HG03469 (cell line): ENCODE data around the gene AMY2B.
"Not testable (repeated sequence)": the region's sequence is repeated elsewhere in the genome, so short reads cannot be mapped to it uniquely, and the experiment has no call there.

Source experiments
- ATAC-seq: cut with Tn5 transposase; IDR thresholded peaks from one replicate; pipeline ENCODE4 v1.9.1; 2021; ENCODE audit warnings: mild to moderate bottlenecking, moderate library complexity, moderate number of reproducible peaks; ENCODE audit not compliant: unreplicated experiment

Gene AMY2B

DNA sequence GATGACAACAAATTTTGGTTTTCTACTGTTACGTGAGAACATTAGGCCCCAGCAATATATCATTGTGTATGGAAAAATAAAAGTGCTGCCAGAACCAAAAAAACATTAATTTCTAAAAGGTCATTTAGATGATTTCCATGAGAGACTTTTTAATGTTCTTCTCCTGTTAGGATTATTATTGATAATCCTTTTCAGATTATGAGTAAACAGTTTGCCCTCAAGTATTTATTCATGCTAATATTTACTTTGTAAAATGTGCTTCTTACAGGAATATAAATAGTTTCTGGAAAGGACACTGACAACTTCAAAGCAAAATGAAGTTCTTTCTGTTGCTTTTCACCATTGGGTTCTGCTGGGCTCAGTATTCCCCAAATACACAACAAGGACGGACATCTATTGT lies at the start of gene AMY2B:
Gene AMY2B, plus strand, starts transcription at position 301 of the 400 bp plus-strand sequence. Its CDS starts 14 bp downstream, at position 315.
- ATAC-seq: not testable (repeated sequence)

DNA sequence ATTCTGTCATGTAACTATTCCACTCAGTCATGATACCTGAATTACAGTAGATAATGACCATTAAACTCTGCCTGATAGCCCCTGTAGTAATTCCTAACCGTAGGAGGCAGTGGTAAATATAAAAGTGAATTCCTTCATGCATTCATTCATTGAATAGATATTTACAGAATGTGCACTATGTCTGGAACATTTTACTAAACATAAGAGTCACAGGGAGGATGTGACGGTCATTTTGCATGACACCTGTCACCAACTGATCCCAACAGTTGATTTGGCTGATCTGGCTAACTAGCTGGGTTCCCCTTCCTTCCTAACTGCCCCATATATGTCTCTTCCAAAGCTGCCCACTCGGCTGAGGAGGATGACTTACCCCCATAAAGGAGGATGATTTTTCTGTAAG lies 48.0 kb upstream of the AMY2B start:
- no peak for ATAC-seq

DNA sequence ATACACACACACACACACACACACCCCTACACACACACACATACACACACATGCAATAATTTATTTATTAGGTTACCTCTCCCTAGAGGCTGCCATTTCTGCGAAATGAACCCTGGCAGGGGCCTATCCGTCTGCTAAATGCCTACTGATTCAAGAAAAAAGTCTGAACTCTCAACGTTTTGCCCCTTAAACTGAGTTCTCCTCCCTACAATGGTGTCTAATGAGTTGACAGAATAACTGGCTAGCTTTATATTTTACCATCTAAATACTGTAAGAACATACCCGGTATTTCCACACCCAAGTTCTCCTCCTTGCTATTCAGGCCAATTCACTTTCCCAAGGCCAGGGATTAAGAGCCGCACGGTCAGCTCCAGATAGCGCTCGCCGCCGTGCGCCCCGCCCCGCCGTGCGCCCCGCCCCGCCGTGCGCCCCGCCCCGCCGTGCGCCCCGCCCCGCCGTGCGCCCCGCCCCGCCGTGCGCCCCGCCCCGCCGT lies 46.2 kb upstream of the AMY2B start:
- peak; percentile 33 for ATAC-seq

DNA sequence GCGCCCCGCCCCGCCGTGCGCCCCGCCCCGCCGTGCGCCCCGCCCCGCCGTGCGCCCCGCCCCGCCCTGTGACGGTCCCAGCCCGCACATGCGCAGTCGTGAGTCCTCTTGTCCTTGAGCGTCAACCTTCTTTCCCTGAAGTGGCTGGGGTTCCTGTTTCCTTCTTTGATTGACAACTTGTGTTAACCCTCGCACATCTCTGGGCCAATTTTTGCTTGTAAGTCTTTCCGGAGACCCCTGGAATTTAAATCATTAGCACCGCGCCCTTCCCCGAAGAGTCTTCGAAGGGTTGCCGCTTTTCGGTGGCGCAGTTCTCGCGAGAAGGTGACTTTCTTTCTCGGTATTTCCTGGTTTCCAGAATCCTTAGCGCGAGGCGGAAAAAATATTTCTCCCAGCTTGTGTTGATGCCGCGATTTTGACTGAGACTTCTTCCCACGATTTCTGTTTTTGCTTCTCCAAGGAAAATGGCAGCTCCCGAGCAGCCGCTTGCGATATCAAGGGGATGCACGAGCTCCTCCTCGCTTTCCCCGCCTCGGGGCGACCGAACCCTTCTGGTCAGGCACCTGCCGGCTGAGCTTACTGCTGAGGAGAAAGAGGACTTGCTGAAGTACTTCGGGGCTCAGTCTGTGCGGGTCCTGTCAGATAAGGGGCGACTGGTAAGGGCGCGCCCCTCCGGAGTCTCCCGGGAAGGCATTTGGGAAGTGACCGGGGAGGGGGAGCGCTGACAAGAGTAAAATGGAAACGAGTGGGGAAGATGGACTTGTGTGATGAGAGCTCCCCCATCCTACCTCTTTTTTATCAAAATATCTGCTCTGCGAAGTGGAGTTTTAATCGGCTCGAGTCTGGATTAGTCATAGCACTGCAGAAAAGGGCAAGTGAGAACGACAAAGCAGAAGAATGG lies 45.5 kb upstream of the AMY2B start, which contains the start of gene RNPC3:
Gene RNPC3, plus strand, starts transcription at position 93 of the 901 bp plus-strand sequence. Its CDS starts 372 bp downstream, at position 465.
- peak; percentile 54 for ATAC-seq

DNA sequence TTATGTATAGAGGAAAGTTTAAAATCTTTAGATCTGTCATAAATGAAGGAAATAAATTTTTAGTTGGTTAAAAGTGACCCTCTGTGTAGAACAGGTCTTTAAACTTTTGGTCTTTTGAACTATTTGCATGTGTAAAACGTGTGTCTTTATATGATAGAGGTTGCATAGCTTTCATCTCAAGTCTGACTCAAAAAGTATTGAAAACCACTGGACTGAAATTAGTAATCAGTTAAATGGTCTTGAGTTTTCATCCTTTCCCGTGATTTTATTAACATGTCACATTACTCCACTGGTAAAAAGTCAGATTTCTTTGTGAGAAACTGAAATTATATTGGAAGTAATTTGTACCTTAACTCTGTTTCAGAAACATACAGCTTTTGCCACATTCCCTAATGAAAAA lies 44.1 kb upstream of the AMY2B start:
- ATAC-seq: peak; percentile 22

DNA sequence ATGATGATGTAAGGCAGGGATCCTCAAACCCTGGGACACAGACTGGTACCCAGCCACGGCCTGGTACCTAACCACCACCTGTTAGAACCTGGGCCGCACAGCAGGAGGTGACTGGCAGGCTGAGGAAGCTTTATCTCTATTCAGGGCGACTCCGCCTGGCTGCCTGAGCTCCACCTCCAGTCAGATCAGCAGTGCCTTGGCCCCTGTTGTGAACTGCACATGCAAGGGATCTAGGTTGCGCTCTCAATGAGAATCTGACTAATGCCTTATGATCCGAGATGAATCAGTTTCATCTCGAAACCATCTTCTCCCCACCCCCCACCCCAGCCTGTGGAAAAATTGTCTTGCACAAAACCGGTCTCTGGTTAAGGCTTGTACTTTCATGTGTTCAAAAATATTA lies 41.6 kb upstream of the AMY2B start:
- ATAC-seq: no peak

DNA sequence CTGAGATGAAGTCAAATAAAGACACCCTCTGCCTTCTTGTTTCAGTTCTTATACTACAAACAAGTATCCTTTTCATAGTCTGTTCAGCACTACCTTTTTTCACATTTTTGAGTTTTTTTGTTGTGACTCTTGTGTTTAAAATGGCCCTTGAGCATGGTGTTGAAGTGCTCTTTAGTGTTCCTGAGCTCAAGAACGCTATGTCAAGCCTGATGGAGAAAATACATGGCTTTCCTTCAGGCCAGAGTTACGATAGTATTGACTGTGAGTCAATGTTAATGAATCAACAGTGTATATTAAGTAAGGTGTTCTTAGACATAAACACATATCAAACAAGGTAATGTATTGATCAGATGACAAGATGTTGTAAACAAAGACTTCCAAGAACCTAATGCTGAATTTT lies 33.2 kb upstream of the AMY2B start:
- no peak for ATAC-seq

DNA sequence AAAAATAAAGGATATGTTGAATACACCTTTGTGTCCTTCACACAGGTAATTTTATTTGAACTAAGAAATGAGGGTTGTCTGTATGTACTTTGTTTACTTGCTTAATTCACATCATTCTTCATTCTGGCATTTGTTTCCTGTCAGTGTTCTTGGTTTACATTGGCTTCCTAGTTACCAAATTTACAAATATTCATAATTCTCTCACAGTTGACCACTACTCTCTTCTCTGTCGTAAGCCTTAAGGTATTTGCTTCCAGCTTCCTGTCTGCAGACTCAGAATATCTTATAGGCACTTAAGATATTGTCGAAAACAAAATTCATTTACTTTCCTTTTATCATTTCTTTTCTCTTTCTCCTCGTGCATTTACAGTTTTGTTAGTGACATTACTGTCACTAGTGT lies 30.0 kb upstream of the AMY2B start:
- no peak for ATAC-seq

DNA sequence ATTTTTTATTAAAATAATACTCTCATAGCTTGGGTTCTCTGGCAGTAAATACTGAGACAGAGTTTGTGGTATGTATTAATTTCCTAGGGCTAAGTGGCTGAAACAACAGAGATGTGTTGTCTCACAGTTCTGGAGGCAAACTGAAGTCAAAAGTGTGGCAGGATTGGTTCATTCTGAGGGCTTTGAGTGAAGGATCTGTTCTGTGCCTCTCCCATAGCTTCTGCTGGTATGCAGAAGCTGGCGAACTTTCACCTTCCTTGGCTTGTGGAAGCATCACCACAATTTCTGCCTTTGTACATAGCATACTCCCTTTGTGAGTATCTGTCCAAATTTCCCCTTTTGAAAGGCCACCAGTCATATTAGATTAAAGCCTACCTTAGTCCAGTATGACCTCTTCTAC lies 24.9 kb upstream of the AMY2B start:
- no peak for ATAC-seq

DNA sequence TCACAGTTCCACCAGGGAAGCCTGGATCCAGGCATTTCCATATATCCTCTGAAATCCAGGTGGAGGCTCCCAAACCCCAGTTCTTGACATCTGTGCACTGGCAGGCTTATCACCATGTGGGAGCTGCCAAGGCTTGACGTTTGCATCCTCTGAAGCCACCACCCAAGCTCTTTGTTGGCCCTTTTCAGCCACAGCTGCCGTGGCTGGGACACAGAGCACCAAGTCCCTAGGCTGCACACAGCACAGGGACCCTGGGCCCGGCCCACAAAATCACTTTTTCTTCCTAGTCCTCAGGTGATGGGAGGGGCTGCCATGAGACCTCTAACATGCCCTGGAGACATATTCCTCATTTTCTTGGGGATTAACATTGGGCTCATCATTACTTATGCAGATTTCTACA lies 23.5 kb upstream of the AMY2B start:
- ATAC-seq: no peak

DNA sequence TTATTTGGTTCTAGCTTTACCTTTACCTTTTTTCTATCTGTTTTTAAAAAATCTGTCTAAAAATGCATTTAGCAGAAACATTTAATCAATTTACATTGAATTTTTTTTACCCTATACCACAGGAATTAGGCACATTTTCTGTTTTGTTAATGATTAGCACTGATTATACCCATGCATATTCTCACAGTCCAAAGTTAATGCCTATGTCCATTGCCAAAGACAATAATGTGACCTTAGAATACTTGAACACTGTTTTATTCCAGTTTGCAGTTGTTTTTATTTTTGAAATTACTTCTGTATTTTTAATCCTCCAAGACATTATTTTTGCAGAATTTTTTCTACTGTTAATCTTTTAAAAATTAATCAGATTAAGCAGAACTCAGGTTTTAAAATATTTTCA lies 11.0 kb upstream of the AMY2B start:
- no peak for ATAC-seq

DNA sequence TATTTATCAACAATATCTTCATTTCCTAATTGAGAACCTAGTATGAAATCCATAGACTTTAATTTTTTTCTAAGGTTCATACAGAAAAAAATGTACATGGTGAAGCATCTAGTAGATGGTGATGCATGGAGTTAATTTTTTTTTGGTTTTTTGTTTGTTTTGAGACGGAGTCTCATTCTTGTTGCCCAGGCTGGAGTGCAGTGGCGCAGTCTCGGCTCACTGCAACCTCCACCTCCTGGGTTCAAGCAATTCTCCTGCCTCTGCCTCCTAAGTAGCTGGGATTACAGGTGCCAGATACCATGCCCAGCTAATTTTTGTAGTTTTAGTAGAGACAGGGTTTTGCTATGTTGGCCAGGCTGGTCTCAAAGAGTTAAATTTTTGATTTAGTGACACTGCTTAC lies 10.3 kb upstream of the AMY2B start:
- ATAC-seq: not testable (repeated sequence)

DNA sequence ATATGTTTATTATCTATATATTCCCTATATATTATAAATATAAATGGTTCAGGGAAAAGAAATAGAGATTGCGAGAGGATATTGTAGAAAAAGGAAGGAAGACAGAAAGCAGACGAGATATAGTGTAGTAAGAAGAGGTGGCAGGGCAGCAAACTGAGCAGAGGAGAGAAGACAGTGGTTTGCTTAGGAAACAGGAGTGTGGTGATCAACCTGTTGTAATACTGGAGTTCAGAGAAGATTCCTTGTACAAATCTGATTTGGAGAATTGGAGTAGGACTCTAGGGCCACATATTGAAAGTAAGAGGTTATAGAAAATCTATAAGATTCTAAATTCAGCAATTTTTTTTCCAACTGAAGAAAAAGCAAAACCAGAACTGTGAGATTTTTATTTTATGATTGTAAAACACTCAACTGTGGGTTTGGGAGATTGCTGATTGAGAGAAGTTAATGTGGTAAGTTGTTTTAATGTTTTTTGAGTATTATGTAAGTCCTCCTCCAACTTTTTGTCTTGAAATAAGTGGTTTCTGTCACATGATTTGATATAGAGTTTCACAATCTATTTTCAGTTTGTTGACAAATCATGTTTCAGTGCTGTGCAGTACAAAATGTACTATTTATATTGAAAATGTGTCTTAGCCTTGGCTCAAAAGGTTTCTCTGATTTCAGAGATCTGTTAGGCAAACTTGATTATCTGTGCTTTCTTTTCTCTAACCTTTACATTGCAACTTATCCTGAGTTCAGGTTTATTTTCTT lies 9.6 kb upstream of the AMY2B start:
- peak; percentile 86 for ATAC-seq

DNA sequence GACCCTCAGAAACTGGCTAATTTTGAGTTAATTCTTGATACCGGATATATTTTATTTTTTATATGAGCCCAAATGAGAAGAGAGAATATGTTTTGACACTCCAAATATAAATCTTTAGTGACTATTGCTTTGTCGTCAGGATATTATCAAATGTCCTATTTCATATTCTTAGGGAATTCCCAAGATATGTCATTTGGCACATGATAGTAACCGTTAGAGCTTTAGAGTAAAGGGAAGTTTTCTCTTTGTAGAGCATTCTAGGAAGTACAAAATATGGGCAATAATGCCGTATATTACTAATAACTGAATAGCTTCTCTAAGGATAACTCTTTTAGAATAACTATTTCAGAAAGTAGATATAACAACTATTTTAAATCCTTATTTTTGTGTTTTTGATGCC lies 8.3 kb upstream of the AMY2B start:
- no peak for ATAC-seq

DNA sequence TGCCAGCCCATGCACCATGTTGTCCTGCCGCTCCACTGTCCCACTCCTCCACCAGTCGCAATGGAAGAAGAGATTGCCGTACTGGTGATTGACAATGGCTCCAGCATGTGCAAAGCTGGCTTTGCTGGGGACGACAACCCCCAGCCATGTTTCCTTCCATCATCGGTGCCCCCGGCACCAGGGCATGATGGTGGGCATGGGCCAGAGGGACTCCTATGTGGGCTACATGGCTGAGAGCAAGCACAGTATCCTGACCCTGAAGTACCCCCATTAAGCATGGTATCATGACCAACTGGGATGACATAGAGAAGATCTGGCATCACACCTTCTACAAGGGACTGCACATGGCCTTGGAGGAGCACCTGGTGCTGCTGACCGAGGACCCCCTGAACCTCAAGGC lies 1.9 kb upstream of the AMY2B start:
- ATAC-seq: no peak

DNA sequence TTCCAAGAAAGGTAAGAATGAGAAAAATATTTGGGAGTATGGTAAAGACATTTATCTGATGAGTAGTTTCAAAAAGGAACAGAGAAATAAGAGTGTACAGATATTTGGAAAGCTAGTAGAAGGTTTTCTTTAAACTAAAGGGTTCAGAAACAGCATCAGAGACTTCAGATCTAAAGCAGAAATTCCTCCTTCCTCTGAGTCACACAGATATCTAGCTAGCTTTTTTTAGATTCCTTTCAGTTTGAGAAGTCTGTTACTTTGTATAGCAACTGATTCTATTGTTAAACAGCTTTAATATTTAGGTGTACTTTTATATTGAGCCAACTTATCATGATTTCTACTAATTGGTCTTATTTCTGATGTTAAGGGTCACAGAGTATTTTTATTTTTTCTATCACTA lies 4.7 kb downstream of the AMY2B start:
- no peak for ATAC-seq

DNA sequence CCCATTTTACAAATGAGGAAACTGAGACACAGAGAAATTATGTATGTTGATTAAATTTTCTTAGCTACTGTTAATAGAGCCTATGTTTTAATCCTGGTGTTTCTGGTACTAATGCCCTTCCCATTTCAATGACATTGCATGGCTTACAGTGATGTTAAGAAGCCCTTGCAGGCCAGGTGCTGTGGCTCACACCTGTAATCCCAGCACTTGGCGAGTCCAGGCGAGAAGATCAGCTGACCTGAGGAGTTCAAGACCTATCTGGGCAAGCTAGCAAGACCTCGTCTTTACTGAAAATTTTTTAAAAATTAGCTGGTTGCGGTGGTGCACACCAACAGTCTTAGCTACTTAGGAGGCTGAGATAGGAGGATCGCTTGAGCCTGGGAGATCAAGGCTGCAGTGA lies 5.4 kb downstream of the AMY2B start:
- ATAC-seq: not testable (repeated sequence)

DNA sequence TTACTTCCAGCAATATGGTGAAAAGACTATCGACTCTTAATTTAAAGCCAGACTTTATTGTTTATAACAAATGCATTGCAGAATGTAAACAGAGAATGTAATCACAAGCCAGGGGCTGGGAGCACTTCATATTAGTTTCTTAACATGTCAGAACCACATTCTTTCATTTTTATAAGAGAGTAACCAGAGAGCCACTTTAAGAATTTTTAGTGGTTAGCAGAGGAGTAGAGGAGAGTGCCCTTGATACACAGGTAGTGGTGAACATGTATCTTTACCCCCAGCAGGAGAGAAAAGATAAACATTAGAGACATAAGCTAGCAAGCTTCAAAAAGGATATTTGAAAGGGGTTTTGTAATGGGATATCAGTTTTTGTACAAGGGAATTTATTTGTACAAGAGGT lies 11.1 kb downstream of the AMY2B start:
- ATAC-seq: no peak

DNA sequence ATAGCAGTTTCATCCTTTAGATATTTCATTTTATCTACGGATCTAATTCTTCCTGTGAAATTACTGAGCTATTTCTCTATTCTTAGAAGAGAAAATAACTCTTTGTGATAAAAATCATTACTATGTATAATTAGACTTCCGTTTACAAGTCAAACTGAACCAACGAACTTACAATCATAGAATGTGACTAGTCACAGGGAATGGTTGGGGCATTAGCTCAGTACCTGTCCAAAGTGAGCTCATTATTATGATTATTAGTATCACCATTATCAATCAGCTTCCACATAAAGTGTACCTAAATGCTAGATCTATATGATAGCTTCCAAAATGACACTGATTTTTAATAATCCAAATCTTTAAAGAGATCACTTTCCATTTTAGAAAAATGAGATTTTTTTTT lies 12.5 kb downstream of the AMY2B start:
- no peak for ATAC-seq

DNA sequence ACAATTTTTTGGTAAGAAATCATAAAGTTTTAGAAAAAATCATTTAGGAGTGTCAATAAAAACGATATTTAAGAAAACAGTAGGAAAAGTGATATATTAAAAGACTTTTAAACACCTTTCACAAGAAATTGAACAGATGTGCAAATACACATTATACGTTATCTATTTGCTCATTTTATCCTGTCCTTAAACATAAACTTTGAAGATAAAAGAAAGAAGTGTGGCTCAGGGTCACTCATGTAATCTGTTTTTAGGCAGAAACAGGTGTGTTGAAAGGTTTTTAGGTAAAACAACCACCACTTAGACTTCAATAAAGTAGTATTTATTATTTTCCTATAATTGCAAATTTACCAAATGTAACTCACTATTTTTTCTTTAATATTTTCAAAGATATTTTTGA lies 13.1 kb downstream of the AMY2B start:
- ATAC-seq: no peak

DNA sequence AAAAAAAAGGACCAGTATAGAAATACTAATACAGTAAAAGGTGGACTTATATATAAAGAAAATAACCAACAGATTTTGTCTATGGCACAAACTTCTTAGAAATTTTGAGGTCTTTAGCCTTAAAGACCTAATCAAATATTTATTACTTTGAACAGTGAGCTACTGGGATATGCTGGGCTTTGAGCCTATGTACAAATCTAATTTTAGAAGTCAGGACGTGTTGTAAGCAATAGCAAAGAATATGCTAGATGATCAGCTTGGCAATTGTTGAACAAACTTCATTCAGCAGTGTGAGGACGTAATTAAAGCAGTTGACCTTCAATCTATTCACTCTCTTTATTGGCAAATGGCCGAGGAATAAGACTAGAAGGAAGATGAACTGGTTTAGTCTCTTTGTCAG lies 31.4 kb downstream of the AMY2B start:
- not testable (repeated sequence) for ATAC-seq

DNA sequence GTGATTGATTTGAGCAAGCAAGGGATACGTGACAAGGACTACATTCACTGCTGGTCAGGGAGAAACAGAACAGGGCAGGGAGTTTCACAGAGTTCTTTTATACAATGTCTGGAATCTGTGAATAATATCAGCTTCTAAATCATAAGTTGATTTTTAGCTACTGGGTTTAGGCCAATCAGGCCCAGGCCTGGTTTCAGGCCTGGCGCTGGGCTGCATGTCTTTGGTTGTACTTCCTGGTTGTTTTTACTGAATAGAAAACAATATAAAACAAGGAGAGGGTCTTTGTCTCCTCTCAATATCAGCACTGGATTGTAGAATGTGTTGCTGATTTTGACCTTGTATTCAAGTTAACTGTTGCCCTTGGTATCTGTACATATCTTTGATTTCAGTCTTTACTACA lies 45.0 kb downstream of the AMY2B start:
- no peak for ATAC-seq
